ENCODE data around the gene ANKRD63.

DNA sequence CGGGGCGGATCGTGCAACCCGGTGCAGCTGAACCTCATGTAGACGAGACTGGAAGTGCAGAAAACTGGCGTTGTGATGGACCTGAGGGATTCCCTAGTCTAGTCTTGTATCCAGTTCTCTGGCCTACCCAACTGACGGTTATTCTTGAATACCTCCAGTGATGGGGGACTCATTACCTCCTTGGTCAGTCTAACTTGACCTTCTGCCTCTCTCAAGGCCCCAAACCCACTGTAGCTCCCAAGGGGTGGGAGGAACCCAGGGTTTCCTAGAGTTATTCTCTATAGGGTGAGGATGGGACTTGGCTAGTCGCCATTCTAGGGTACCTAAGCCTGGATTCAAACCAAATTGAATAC, 32.6 kb downstream of the ANKRD63 start:
- TF ChIP-seq, protein P1, sequence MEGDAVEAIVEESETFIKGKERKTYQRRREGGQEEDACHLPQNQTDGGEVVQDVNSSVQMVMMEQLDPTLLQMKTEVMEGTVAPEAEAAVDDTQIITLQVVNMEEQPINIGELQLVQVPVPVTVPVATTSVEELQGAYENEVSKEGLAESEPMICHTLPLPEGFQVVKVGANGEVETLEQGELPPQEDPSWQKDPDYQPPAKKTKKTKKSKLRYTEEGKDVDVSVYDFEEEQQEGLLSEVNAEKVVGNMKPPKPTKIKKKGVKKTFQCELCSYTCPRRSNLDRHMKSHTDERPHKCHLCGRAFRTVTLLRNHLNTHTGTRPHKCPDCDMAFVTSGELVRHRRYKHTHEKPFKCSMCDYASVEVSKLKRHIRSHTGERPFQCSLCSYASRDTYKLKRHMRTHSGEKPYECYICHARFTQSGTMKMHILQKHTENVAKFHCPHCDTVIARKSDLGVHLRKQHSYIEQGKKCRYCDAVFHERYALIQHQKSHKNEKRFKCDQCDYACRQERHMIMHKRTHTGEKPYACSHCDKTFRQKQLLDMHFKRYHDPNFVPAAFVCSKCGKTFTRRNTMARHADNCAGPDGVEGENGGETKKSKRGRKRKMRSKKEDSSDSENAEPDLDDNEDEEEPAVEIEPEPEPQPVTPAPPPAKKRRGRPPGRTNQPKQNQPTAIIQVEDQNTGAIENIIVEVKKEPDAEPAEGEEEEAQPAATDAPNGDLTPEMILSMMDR (conservative IDR thresholded peaks at IDR 0.05; ENCODE audit: low read depth, low read length), result no peak
- TF ChIP-seq EZH2 (IDR thresholded peaks at IDR 0.05; ENCODE audit: borderline replicate concordance, low read depth, low read length, poor library complexity, severe bottlenecking), result no peak

All from A673 (cell line).